ENCODE measurements around the gene RASAL2.
"Not testable (repeated sequence)": the region's sequence is repeated elsewhere in the genome, so short reads cannot be mapped to it uniquely, and the experiment has no call there.

The RASAL2 gene

GRCh38 chr1:178354816-178355215, 260.9 kb downstream of the RASAL2 start:
- no peak for DNase-seq

- no peak for DNase-seq
Observed at GRCh38 chr1:178356299-178356698, 262.4 kb downstream of the RASAL2 start.

- no peak for DNase-seq
Observed at GRCh38 chr1:178358456-178358855, 264.6 kb downstream of the RASAL2 start.

GRCh38 chr1:178360421-178360820, 266.5 kb downstream of the RASAL2 start:
- DNase-seq = no peak

- DNase-seq = no peak
Observed at GRCh38 chr1:178361847-178362246, 267.9 kb downstream of the RASAL2 start.

GRCh38 chr1:178362747-178363146, 268.8 kb downstream of the RASAL2 start:
- DNase-seq = no peak

GRCh38 chr1:178364782-178365181, 270.9 kb downstream of the RASAL2 start:
- DNase-seq = no peak

GRCh38 chr1:178367151-178367550, 273.2 kb downstream of the RASAL2 start:
- no peak for DNase-seq

- no peak for DNase-seq
Observed at GRCh38 chr1:178368208-178368607, 274.3 kb downstream of the RASAL2 start.

- peak; percentile 74 for DNase-seq
Observed at GRCh38 chr1:178371235-178371634, 277.3 kb downstream of the RASAL2 start.

GRCh38 chr1:178371933-178372388, 278.1 kb downstream of the RASAL2 start:
- peak; percentile 75 for DNase-seq

GRCh38 chr1:178374016-178374415, 280.1 kb downstream of the RASAL2 start:
- DNase-seq = no peak

- DNase-seq = no peak
Observed at GRCh38 chr1:178376008-178376407, 282.1 kb downstream of the RASAL2 start.

GRCh38 chr1:178379807-178380206, 285.9 kb downstream of the RASAL2 start:
- peak; percentile 8 for DNase-seq

GRCh38 chr1:178382372-178382771, 288.5 kb downstream of the RASAL2 start:
- no peak for DNase-seq

GRCh38 chr1:178385662-178386061, 291.8 kb downstream of the RASAL2 start:
- no peak for DNase-seq

- peak; percentile 59 for DNase-seq
Observed at GRCh38 chr1:178388418-178389145, 294.7 kb downstream of the RASAL2 start.

GRCh38 chr1:178389441-178389840, 295.5 kb downstream of the RASAL2 start:
- DNase-seq = no peak

- DNase-seq = not testable (repeated sequence)
Observed at GRCh38 chr1:178390280-178390679, 296.4 kb downstream of the RASAL2 start.

GRCh38 chr1:178393370-178393769, 299.5 kb downstream of the RASAL2 start:
- DNase-seq = peak; percentile 28

- no peak for DNase-seq
Observed at GRCh38 chr1:178396789-178397188, 302.9 kb downstream of the RASAL2 start.

- no peak for DNase-seq
Observed at GRCh38 chr1:178397678-178398077, 303.8 kb downstream of the RASAL2 start.

GRCh38 chr1:178399177-178399728, 305.3 kb downstream of the RASAL2 start:
- DNase-seq = no peak

GRCh38 chr1:178405137-178405536, 311.2 kb downstream of the RASAL2 start:
- DNase-seq = no peak

GRCh38 chr1:178407215-178407614, 313.3 kb downstream of the RASAL2 start:
- no peak for DNase-seq
